Effector CD4-positive, alpha-beta T cell (primary cell): ENCODE results near the gene RPS6KA1.
"Not testable (repeated sequence)": the region's sequence is repeated elsewhere in the genome, so short reads cannot be mapped to it uniquely, and the experiment has no call there.

Experiments
- DNase-seq: peaks from one replicate; pipeline ENCODE4 v3.0.0-alpha.2; 2020

Gene RPS6KA1

GRCh38 chr1:26603856-26604255 is 74.3 kb downstream of the RPS6KA1 start:
- DNase-seq = no peak

GRCh38 chr1:26607186-26607585 is 77.6 kb downstream of the RPS6KA1 start:
- DNase-seq = no peak

DNA sequence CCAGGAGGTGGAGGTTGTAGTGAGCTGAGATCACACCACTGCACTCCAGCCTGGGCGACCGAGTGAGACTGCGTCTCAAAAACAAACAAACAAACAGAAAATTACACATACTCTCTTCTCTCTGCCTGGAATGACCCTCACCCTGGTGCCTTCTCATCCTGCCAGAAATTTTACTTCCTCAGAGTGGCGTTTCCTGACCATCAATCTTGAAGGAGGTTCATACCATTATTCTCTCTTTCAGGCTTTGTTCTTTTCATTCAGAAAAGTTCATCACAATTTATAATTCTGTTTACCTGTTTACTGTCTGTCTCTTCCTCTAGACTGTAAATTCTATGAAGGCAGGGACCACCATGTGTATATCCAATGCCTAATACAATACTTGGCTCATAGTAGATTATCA is 79.3 kb downstream of the RPS6KA1 start:
- no peak for DNase-seq

GRCh38 chr1:26610781-26611180 is 81.2 kb downstream of the RPS6KA1 start:
- DNase-seq = no peak

GRCh38 chr1:26612627-26613026 is 83.1 kb downstream of the RPS6KA1 start:
- not testable (repeated sequence) for DNase-seq

DNA sequence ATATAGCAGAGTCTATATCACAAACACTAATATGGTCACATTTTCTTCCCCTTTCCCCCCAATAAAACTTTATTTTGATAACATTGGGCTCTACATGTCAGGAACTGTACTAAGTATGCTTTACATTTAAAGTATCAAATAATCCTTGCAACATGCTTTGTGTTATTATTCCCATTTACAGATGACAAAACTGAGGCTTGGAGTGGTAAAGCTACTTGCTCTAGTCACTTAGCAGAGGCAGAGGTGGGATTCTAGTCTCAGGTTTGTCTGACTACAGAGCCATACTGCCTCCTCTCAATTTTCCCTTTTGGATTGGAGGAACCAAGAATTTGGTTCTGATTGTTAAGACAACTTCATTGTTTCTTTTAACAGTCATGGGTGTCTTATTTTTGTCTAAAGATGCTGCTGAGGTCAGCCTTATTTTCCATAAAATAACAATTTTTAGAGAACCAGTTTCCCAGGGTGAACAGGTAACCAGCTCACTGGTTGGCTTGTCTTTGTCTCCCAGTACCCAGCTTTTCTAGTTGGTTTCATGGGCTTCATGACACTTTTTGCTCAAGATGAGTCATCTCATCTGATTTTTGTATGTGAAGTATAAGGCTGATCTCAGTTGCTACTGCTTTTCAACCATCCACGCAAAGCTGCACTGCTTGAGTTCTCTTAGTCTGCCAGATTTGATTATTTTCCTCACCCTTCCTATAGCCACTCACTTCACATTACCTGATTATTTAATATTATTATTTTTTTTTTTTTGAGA is 85.3 kb downstream of the RPS6KA1 start:
- no peak for DNase-seq

DNA sequence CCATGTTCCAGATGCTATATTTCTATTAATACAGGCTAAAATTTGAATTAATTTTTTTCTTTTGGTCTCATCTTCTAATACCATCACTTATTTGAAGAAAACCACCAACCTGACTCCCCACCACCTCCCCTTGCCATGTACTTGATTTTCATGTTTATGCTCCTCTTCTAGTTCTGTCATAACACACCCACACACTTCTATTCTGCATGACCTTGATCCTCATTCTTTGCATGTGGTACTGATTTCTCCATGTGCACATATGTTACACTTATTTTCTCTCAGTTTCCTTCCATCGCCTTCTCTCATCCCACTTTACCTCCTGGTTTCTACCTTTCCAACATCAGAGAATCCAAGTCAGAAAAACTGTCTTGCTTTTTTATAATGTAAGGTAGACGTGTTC is 87.3 kb downstream of the RPS6KA1 start:
- DNase-seq = no peak

GRCh38 chr1:26618561-26618960 is 89.0 kb downstream of the RPS6KA1 start:
- no peak for DNase-seq
